ENCODE results near the gene UBE2L3. TPM values are rescaled to one million over a fixed set of nuclear protein-coding genes. Genes with fewer than 3 reads are reported as not detected.
A peak's percentile ranks its signal among the peaks of the same experiment; 100 is the strongest.

The UBE2L3 gene
- total and polyA plus RNA-seq, 2 of the 13 experiments (the other 11 are each of a cell fraction or from before 2014, with no cell fraction given) = 30.2 to 58.1 TPM

DNA sequence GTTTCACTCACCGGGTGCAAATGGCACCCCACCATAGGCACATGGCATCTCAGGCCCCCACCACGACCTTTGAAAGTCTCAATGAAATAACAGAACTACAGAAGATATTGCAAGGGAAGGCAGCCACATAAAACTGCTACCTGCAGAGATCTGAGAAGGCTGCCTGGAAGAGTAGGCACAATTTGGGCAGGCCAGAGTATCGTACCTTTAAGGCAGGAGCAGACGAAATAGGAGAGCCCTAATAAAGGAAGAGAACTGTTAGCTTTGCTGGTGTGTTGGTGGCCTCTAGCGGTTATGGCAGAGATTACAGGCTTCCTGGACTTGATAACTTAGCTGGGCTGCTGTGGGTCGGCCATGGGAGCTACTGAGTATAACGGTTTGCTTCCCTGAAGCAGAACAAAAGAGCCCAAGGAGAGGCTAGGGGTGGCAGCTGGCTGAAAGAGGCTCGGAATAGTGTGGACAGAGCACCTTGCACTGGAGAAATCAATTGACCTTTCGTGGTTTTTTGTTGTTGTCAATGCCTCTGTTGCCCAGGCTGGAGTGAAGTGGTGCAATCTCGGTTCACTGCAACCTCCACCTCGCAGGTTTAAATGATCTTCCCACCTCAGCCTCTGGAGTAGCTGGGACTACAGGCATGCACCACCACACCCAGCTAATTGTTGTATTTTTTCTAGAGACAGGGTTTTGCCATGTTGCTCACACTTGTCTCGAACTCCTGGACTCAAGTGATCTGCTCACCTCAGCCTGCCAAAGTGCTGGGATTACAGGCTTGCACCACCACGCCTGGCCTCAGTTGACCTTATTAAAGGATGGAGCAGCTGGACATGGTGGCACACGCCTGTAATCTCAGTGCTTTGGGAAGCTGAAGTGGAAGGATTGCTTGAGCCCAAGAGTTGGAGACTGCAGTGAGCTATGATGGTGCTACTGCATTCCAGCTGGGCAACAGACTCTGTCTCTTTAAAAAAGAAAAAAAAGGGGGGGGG is 79.4 kb downstream of the UBE2L3 start (continued):
- no peak for TF ChIP-seq MED13 (CRISPR knock-in tag; IDR thresholded peaks at IDR 0.05)
- TF ChIP-seq RORA (CRISPR knock-in tag; IDR thresholded peaks at IDR 0.05) = no peak
- no peak for TF ChIP-seq KLF15 (CRISPR knock-in tag; IDR thresholded peaks at IDR 0.05; ENCODE audit: borderline replicate concordance)
- TF ChIP-seq PRPF4 (IDR thresholded peaks at IDR 0.05; ENCODE audit: low read depth, low read length, poor library complexity, severe bottlenecking) = no peak
- TF ChIP-seq, protein P1, sequence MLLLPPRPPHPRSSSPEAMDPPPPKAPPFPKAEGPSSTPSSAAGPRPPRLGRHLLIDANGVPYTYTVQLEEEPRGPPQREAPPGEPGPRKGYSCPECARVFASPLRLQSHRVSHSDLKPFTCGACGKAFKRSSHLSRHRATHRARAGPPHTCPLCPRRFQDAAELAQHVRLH (CRISPR knock-in tag; IDR thresholded peaks at IDR 0.05; ENCODE audit: borderline replicate concordance, low read depth) = no peak
- TF ChIP-seq RAD21 (CRISPR knock-in tag; IDR thresholded peaks at IDR 0.05) = peak; percentile 83
- TF ChIP-seq SPEN (CRISPR knock-in tag; IDR thresholded peaks at IDR 0.05; ENCODE audit: low read depth) = no peak
- TF ChIP-seq ZNF501 (CRISPR knock-in tag; IDR thresholded peaks at IDR 0.05) = peak; percentile 22; the same call in 1 of the 2 replicates
- peak; percentile 69; the same call in 1 of the 2 replicates for TF ChIP-seq BRCA1 (CRISPR knock-in tag; IDR thresholded peaks at IDR 0.05)
- TF ChIP-seq ZNF484 (CRISPR knock-in tag; IDR thresholded peaks at IDR 0.05; ENCODE audit: borderline replicate concordance, low read depth) = no peak
- TF ChIP-seq TOPORS (CRISPR knock-in tag; IDR thresholded peaks at IDR 0.05) = no peak
- peak; percentile 39 for TF ChIP-seq XRCC5 (optimal IDR thresholded peaks at IDR 0.05; ENCODE audit: low read length)
- TF ChIP-seq HOXA5 (CRISPR knock-in tag; IDR thresholded peaks at IDR 0.05) = peak; percentile 36; the same call in 1 of the 2 replicates
- TF ChIP-seq, protein P2, sequence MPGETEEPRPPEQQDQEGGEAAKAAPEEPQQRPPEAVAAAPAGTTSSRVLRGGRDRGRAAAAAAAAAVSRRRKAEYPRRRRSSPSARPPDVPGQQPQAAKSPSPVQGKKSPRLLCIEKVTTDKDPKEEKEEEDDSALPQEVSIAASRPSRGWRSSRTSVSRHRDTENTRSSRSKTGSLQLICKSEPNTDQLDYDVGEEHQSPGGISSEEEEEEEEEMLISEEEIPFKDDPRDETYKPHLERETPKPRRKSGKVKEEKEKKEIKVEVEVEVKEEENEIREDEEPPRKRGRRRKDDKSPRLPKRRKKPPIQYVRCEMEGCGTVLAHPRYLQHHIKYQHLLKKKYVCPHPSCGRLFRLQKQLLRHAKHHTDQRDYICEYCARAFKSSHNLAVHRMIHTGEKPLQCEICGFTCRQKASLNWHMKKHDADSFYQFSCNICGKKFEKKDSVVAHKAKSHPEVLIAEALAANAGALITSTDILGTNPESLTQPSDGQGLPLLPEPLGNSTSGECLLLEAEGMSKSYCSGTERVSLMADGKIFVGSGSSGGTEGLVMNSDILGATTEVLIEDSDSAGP (CRISPR knock-in tag; IDR thresholded peaks at IDR 0.05; ENCODE audit: borderline replicate concordance) = peak; percentile 27; the same call in 1 of the 2 replicates
- TF ChIP-seq MEIS2 (CRISPR knock-in tag; IDR thresholded peaks at IDR 0.05) = no peak
- no peak for TF ChIP-seq HNF4G (IDR thresholded peaks at IDR 0.05; ENCODE audit: borderline replicate concordance, low read depth, low read length)
- no peak for TF ChIP-seq HNF4G (CRISPR knock-in tag; IDR thresholded peaks at IDR 0.05; ENCODE audit: borderline replicate concordance, low read depth)
- TF ChIP-seq ZFP41 (CRISPR knock-in tag; IDR thresholded peaks at IDR 0.05; ENCODE audit: borderline replicate concordance) = no peak
- TF ChIP-seq, protein P3, sequence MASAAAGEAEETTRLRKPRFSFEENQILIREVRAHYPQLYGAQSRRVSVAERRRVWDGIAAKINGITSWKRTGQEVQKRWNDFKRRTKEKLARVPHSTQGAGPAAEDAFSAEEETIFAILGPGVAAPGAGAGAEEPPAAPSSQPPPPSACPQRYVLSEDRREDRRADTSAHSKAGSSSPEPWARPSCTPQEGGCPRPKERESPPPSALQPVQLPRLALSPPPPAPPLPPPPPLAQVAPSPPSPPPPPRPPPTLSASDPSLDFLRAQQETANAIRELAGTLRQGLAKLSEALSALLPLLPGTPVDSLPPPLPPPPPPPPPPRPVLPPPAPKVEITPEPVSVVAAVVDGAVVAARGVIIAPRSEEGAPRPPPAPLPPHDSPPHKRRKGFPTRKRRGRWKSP (CRISPR knock-in tag; IDR thresholded peaks at IDR 0.05) = no peak
- TF ChIP-seq ZFP36L2 (CRISPR knock-in tag; IDR thresholded peaks at IDR 0.05) = no peak
- TF ChIP-seq, protein P4, sequence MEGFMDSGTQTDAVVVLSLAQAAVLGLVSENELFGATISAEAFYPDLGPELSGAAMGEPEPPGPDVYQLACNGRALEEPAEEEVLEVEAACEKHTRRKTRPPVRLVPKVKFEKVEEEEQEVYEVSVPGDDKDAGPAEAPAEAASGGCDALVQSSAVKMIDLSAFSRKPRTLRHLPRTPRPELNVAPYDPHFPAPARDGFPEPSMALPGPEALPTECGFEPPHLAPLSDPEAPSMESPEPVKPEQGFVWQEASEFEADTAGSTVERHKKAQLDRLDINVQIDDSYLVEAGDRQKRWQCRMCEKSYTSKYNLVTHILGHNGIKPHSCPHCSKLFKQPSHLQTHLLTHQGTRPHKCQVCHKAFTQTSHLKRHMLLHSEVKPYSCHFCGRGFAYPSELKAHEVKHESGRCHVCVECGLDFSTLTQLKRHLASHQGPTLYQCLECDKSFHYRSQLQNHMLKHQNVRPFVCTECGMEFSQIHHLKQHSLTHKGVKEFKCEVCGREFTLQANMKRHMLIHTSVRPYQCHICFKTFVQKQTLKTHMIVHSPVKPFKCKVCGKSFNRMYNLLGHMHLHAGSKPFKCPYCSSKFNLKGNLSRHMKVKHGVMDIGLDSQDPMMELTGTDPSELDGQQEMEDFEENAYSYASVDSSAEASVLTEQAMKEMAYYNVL (CRISPR knock-in tag; IDR thresholded peaks at IDR 0.05; ENCODE audit: borderline replicate concordance) = no peak
- TF ChIP-seq ZNF562 (CRISPR knock-in tag; IDR thresholded peaks at IDR 0.05; ENCODE audit: borderline replicate concordance) = no peak
- TF ChIP-seq SRSF4 (IDR thresholded peaks at IDR 0.05; ENCODE audit: low read depth, low read length, poor library complexity, severe bottlenecking) = no peak
- TF ChIP-seq PPARG (CRISPR knock-in tag; conservative IDR thresholded peaks at IDR 0.05) = no peak
- no peak for TF ChIP-seq CBFB (CRISPR knock-in tag; IDR thresholded peaks at IDR 0.05)
